HepG2 (cell line): ENCODE measurements around the gene NBPF1. TPM values are rescaled to one million over a fixed set of nuclear protein-coding genes. Genes with fewer than 3 reads are reported as not detected.
"Not testable (repeated sequence)": the region's sequence is repeated elsewhere in the genome, so short reads cannot be mapped to it uniquely, and the experiment has no call there.

ENCODE experiments used
- ATAC-seq: fragments of 200-7000 bp; cut with Tn5 transposase; 3 replicates; pipeline ENCODE4 v1.9.1; 2020; ENCODE audit warnings: mild to moderate bottlenecking, moderate library complexity
- BruUV-seq: library from RNA; stranded (reverse); fragments of 400-500 nt; replicated peaks from 2 replicates; lab custom pipeline; 2021; lab: Mats Ljungman, UMichigan
- CTCF ChIA-PET: fragments of 300-600 bp; formaldehyde crosslinking; extraction: SDS; loops from one replicate; lab custom pipeline; 2021; ENCODE audit warnings: low total read pairs, inconsistent platforms, low intra/inter-chr PET ratio; lab: Yijun Ruan, JAX
- POLR2A ChIA-PET: fragments of 350-600 bp; sonication (Branson Sonifier 250); formaldehyde crosslinking; loops from one replicate; lab custom pipeline; 2020; ENCODE audit warnings: antibody characterized with exemption, inconsistent platforms; lab: Yijun Ruan, JAX
- DNase-seq: peaks from one replicate; pipeline ENCODE4 v3.0.0-alpha.2; 2015; ENCODE audit warnings: low spot score
- FAIRE-seq: peaks from 3 replicates; lab custom pipeline; 2011; peaks lifted over from hg19 to GRCh38; lab: Jason Lieb, UNC
- H2AFZ ChIP-seq: one replicate; pipeline ENCODE4 v1.6.1; 2011; ENCODE audit warnings: low read length, inconsistent platforms
- H3K27ac ChIP-seq: fragments of 300-600 bp; 3 replicates; pipeline ENCODE4 v1.8.0; 2011; ENCODE audit warnings: mixed run types, mild to moderate bottlenecking, mixed read lengths, low read length, inconsistent platforms; ENCODE audit not compliant: insufficient read depth; ENCODE audit errors: extremely low read length
- H3K27me3 ChIP-seq, 2 experiments: fragments of 200-600 bp in 1 of 2; 2 replicates in 1 of 2; 3 replicates in 1 of 2; pipeline versions ENCODE4 v1.6.0 to v1.8.0; 2011; ENCODE audit warnings: low read length in 2 of 2, mild to moderate bottlenecking in 2 of 2, moderate library complexity in 2 of 2, inconsistent platforms in 1 of 2; ENCODE audit not compliant: insufficient read depth in 2 of 2, control insufficient read depth in 1 of 2
- H3K36me3 ChIP-seq, 2 experiments: fragments of 200-600 bp in 1 of 2; replicated peaks in 1 of 2; 2 replicates in 1 of 2; 3 replicates in 1 of 2; pipeline versions ENCODE4 v1.5.1 to v1.8.0; 2011; ENCODE audit warnings: low read length in 2 of 2, inconsistent platforms in 1 of 2; ENCODE audit not compliant: insufficient read depth in 2 of 2, control insufficient read depth in 1 of 2
- H3K4me1 ChIP-seq: 2 replicates; pipeline ENCODE4 v1.5.1; 2012; ENCODE audit warnings: low read length, inconsistent platforms; ENCODE audit not compliant: insufficient read depth
- H3K4me2 ChIP-seq: 2 replicates; pipeline ENCODE4 v1.6.0; 2011; ENCODE audit warnings: low read depth, low read length, inconsistent platforms
- H3K4me3 ChIP-seq, 3 experiments: fragments of 200-600 bp in 1 of 3; sonication (generic), shearing (Covaris generic) in 1 of 3; replicated peaks in 1 of 3; 2 replicates each; pipeline ENCODE4 v1.5.1; 2011 to 2016; ENCODE audit warnings: low read length in 3 of 3, inconsistent platforms in 2 of 3, low read depth in 2 of 3, mild to moderate bottlenecking in 2 of 3, control low read depth in 1 of 3, mixed read lengths in 1 of 3; ENCODE audit not compliant: insufficient read depth in 1 of 3
- H3K79me2 ChIP-seq: one replicate; pipeline ENCODE4 v1.6.1; 2011; ENCODE audit warnings: low read length, inconsistent platforms; ENCODE audit not compliant: insufficient read depth
- H3K9ac ChIP-seq: 2 replicates; pipeline ENCODE4 v1.6.0; 2011; ENCODE audit warnings: mild to moderate bottlenecking, low read depth, low read length, inconsistent platforms; ENCODE audit not compliant: insufficient read depth
- H3K9me3 ChIP-seq: 2 replicates; pipeline ENCODE4 v1.5.1; 2012; ENCODE audit warnings: mild to moderate bottlenecking, low read length
- H4K20me1 ChIP-seq: 2 replicates; pipeline ENCODE4 v1.6.0; 2011; ENCODE audit warnings: inconsistent platforms, mild to moderate bottlenecking, low read length, moderate library complexity; ENCODE audit not compliant: insufficient read depth
- RBFOX2 ChIP-seq: fragments of 200-400 bp; formaldehyde crosslinking; IDR thresholded peaks from 2 replicates; pipeline ENCODE4 v1.6.1; 2017; ENCODE audit warnings: low read depth, mild to moderate bottlenecking, low read length
- ZNF687 ChIP-seq: sonication (generic); formaldehyde crosslinking; IDR thresholded peaks from 2 replicates; pipeline ENCODE4 v1.5.1; 2020; ENCODE audit warnings: mild to moderate bottlenecking, missing genetic modification reagents, moderate library complexity
- WGBS: methylation state at CpG from one replicate; pipeline ENCODE4 v1.1.6; 2017; ENCODE audit warnings: low lambda C conversion rate; 5-methylcytosine and 5-hydroxymethylcytosine counted together
- in situ Hi-C: cut with HindIII; loops from 2 replicates; pipeline ENCODE4 v1.10.0; 2017; ENCODE audit warnings: low pct_unique_long_range_greater_than_20kb; ENCODE audit not compliant: extremely low pct_ligation_motif_present
- intact Hi-C: fragments of 100-400 bp; cut with micrococcal nuclease; formaldehyde crosslinking; loops from one replicate; pipeline ENCODE4 v1.10.0; 2022; ENCODE audit not compliant: unreplicated experiment
- polyA plus RNA-seq, 8 experiments: library from polyadenylated mRNA; depleted of rRNA in 3 of 8; stranded (reverse) in 7 of 8; unstranded in 1 of 8; fragments of >200 nt; fragmentation: Illumina TruSeq in 4 of 8; extraction: Trizol in 4 of 8; gene quantifications; 2 replicates each; pipeline versions ENCODE4 v1.2.1 to v1.2.3, GENCODE V29; 2011 to 2016; ENCODE audit warnings: low read depth in 4 of 8, missing spikeins in 1 of 8, mixed read lengths in 1 of 8; ENCODE audit not compliant: insufficient read depth in 1 of 8
- total RNA-seq, 5 experiments: library from RNA; depleted of rRNA; stranded (reverse); fragments of >200 nt; fragmentation: Illumina TruSeq; extraction: Trizol; gene quantifications; 2 replicates each; pipeline ENCODE4 v1.2.3, GENCODE V29; 2016; ENCODE audit warnings: low read depth in 1 of 5

The NBPF1 gene
- total and polyA plus RNA-seq, 2 of the 13 experiments (the other 11 are each of a cell fraction or from before 2014, with no cell fraction given), result 30.3 to 35.6 TPM

- DNase-seq, H3K9me3 ChIP-seq, H3K4me2 ChIP-seq, POLR2A ChIA-PET, intact Hi-C loops, FAIRE-seq, H3K27ac ChIP-seq, H3K9ac ChIP-seq, BruUV-seq, H3K36me3 ChIP-seq, CTCF ChIA-PET, in situ Hi-C loops, H3K4me3 ChIP-seq, H3K27me3 ChIP-seq, H4K20me1 ChIP-seq, ATAC-seq, H2AFZ ChIP-seq: not testable (repeated sequence)
- peaks cover 26% of the 10 kb centered on the region for H3K79me2 ChIP-seq
- peaks cover 40% of the 10 kb centered on the region for H3K4me1 ChIP-seq
- WGBS, result no CpG with 5 or more reads among the region's 8 CpGs
- TF ChIP-seq ZNF687 (CRISPR knock-in tag), result 0 out of 2 replicates have a peak, but pooled peaks have one; percentile 3
These were observed 35.4 kb upstream of the NBPF1 start for GRCh38 chr1:16648756-16649155.

GRCh38 chr1:16648250-16648649, 34.9 kb upstream of the NBPF1 start:
- CTCF ChIA-PET, H3K4me3 ChIP-seq, H3K9ac ChIP-seq, H4K20me1 ChIP-seq, H3K27me3 ChIP-seq, H3K4me2 ChIP-seq, intact Hi-C loops, FAIRE-seq, H3K9me3 ChIP-seq, POLR2A ChIA-PET, H3K27ac ChIP-seq, in situ Hi-C loops, ATAC-seq, H3K36me3 ChIP-seq, BruUV-seq, H2AFZ ChIP-seq, DNase-seq: not testable (repeated sequence)
- Histone ChIP-seq H3K79me2 (peaks cover 31% of the 10 kb centered on the region), H3K4me1 (peaks cover 44% of the 10 kb centered on the region)
- WGBS, result 98% methylated on average over 26 of the region's 32 CpGs
- TF ChIP-seq RBFOX2, result 0 out of 2 replicates have a peak, but pooled peaks have one; percentile 47
